ENCODE results near the gene SGCD.

DNA sequence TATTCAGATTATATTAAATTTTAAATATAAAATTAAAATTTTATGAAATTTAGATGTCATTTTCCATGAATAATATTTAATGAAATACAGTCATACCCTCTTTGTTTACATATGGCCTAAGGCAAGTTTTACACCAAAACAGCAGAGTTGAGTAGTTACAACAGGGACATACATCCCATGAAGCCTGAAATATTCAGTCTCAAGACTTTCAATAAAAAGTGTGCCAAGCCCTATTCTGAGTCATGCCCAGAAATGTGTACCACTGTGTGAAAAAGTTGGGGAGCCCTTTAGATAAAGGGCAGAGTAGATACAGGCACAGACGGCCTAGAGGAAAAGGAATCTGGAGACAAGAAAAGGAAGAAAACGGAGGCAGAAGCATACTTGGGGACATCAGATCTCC is 261.3 kb downstream of the SGCD start:
- TF ChIP-seq, protein P1, sequence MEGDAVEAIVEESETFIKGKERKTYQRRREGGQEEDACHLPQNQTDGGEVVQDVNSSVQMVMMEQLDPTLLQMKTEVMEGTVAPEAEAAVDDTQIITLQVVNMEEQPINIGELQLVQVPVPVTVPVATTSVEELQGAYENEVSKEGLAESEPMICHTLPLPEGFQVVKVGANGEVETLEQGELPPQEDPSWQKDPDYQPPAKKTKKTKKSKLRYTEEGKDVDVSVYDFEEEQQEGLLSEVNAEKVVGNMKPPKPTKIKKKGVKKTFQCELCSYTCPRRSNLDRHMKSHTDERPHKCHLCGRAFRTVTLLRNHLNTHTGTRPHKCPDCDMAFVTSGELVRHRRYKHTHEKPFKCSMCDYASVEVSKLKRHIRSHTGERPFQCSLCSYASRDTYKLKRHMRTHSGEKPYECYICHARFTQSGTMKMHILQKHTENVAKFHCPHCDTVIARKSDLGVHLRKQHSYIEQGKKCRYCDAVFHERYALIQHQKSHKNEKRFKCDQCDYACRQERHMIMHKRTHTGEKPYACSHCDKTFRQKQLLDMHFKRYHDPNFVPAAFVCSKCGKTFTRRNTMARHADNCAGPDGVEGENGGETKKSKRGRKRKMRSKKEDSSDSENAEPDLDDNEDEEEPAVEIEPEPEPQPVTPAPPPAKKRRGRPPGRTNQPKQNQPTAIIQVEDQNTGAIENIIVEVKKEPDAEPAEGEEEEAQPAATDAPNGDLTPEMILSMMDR (IDR thresholded peaks at IDR 0.05), result no peak
- TF ChIP-seq POLR2A (IDR thresholded peaks at IDR 0.05), result no peak

Data from heart left ventricle (tissue), 13 donors.